ENCODE measurements around the gene FARS2.

Gene FARS2

GRCh38 chr6:5484692-5485091 lies 223.4 kb downstream of the FARS2 start:
- FAIRE-seq (no peak), DNase-seq (ENCODE audit: insufficient read length, low spot score) (no peak)
- no peak for TF ChIP-seq POLR2A (IDR thresholded peaks at IDR 0.05; ENCODE audit: low read depth, low read length)

GRCh38 chr6:5486214-5486613 lies 224.9 kb downstream of the FARS2 start:
- DNase-seq (ENCODE audit: insufficient read length, low spot score) (no peak), FAIRE-seq (no peak)
- TF ChIP-seq POLR2A (IDR thresholded peaks at IDR 0.05; ENCODE audit: low read depth, low read length): no peak

DNA sequence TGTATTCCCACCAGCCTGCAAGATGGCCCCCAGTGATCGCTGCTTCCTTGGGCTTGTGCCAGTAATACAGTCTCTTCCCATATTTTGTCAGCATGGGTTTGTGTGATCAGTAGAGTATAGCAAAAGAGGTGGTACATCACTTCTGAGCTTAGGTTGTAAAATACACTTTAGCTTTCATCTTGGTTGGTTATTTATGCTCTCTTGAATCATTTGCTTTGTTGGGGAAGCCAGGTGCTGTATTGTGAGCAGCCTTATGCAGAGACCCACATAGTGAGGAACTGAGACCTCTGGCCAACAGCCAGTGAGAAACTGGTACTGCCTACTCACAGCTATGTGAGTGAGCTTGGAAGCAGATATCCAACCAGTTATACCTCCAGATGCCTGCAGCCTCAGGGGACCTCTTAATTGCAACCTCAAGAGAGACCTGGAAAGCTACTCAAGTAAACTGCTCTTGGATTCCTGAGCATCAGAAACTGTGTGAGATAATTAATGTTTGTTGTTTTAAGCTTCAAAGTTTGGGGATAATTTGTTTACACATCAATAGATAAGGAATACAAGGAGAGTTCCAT lies 229.3 kb downstream of the FARS2 start:
- no peak for TF ChIP-seq POLR2A (IDR thresholded peaks at IDR 0.05; ENCODE audit: low read depth, low read length)
- FAIRE-seq (no peak), DNase-seq (ENCODE audit: insufficient read length, low spot score) (no peak)

DNA sequence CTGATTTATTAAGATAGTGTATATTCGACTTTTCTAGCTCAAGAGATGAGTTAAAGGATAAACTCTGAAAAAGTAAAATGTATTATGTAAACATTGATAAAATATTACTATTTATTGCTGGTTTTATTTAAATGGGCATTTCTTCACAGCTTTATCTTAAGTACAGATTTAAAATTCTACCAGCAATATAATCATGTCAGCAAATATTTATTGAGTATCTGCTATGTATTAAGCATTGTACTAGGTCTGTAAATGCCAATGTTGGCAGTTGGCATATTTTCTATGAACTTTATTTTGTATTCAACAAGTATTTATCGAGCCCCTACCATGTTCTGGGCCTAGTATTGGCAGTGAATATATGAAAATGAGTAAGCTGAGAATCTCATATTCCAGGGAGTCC lies 231.0 kb downstream of the FARS2 start:
- no peak for FAIRE-seq
- DNase-seq (ENCODE audit: insufficient read length, low spot score): no peak
- TF ChIP-seq POLR2A (IDR thresholded peaks at IDR 0.05; ENCODE audit: low read depth, low read length): no peak

- DNase-seq (ENCODE audit: insufficient read length, low spot score): no peak
- no peak for FAIRE-seq
- TF ChIP-seq POLR2A (IDR thresholded peaks at IDR 0.05; ENCODE audit: low read depth, low read length): no peak
These were observed 232.5 kb downstream of the FARS2 start for GRCh38 chr6:5493806-5494205.

GRCh38 chr6:5497896-5498578 lies 236.7 kb downstream of the FARS2 start:
- DNase-seq (ENCODE audit: insufficient read length, low spot score) (peak; percentile 30), FAIRE-seq (peak; percentile 89)
- no peak for TF ChIP-seq POLR2A (IDR thresholded peaks at IDR 0.05; ENCODE audit: low read depth, low read length)

DNA sequence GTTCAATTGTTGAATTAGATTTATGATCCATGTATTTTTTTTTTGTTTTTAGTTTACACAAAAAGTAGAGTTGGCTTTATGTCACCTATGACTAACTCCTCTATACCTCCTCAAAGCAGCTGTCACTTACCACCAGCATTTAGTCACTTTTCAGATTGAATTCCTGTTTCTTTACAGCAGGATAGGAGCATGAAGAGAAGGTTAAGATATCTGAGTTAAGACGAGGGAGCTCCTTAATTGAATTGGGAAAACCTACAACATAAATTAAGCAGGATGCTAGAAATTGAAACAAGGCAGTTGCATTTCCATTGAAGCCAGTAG lies 237.2 kb downstream of the FARS2 start:
- FAIRE-seq: no peak
- no peak for DNase-seq (ENCODE audit: insufficient read length, low spot score)

DNA sequence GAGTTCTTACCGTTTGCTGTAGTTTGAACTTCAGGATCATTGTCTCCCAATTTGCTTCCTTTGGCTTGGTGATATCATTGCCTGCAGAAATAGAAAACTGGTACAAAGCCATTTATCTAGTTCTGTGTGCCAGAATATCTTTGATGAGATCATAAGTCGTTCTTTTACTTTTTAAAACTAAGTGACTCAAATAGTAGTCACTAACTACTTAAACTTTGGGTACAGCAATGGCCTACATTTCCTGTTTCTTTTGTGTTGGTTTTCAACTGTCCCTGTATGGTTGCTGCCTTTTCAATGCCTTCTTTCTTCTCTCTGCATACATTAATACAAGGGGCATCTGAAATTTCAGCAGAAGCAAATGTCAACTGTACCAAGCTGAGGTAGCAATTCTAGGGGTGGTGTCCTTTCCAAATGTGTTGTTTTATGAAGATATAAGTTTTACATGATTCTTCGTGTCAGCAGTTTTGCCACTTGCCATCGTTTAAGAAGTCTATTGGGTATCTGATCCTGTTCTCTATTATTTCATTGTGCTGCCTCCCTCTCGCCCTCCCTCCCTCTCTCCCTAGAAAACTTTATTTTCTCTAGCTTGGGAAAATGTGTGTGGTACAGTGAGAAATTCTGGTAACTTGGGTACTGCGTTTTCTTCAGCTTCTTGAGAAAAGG lies 238.5 kb downstream of the FARS2 start:
- peak; percentile 10 for DNase-seq (ENCODE audit: insufficient read length, low spot score)
- no peak for TF ChIP-seq POLR2A (IDR thresholded peaks at IDR 0.05; ENCODE audit: low read depth, low read length)
- FAIRE-seq: peak; percentile 96

More for the DNA sequence above, 237.2 kb downstream of the FARS2 start:
- TF ChIP-seq POLR2A (IDR thresholded peaks at IDR 0.05; ENCODE audit: low read depth, low read length): no peak

DNA sequence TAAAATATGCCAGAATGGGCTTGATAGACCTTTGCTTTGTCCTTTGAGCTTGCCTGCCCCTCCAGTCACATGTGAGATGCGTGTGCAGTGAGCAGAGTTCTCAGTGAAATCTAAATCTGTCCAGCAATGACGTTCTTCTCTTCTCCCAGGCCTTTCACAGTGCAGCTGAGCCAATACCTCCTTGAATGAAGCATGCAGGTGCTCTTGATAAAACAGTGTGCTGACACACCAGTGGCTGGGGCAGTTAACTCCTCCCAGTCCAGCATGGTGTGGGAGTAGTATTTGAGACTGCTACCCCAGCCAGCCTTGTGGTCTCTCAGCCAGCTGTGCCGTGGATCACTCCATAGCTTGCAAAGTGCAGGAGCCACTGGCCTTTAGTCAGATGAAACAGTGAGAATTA lies 240.5 kb downstream of the FARS2 start:
- no peak for DNase-seq (ENCODE audit: insufficient read length, low spot score)
- no peak for FAIRE-seq
- no peak for TF ChIP-seq POLR2A (IDR thresholded peaks at IDR 0.05; ENCODE audit: low read depth, low read length)

GRCh38 chr6:5504078-5504477 lies 242.8 kb downstream of the FARS2 start:
- no peak for TF ChIP-seq POLR2A (IDR thresholded peaks at IDR 0.05; ENCODE audit: low read depth, low read length)
- no peak for DNase-seq (ENCODE audit: insufficient read length, low spot score)
- FAIRE-seq: no peak

DNA sequence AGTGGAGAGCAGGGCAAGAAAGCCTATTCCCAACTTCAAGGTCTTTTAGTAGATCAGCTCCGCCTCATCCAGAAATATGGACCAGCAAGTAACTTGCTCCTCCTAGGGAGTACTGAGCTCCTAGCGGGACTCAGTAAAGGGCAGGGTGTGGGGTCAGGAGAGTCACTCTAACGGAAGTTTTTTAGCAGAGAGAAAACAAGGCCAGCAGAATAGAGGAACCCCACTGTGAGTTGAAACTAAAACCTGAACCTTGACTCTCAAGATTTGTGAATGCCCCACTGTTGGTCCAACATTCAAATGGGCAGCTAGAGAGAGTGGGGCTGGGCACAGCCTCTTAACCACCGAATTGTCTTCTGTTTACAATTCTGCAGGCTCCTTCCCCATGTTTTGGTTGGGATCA lies 244.8 kb downstream of the FARS2 start:
- FAIRE-seq (no peak), DNase-seq (ENCODE audit: insufficient read length, low spot score) (no peak)
- TF ChIP-seq POLR2A (IDR thresholded peaks at IDR 0.05; ENCODE audit: low read depth, low read length): no peak

DNA sequence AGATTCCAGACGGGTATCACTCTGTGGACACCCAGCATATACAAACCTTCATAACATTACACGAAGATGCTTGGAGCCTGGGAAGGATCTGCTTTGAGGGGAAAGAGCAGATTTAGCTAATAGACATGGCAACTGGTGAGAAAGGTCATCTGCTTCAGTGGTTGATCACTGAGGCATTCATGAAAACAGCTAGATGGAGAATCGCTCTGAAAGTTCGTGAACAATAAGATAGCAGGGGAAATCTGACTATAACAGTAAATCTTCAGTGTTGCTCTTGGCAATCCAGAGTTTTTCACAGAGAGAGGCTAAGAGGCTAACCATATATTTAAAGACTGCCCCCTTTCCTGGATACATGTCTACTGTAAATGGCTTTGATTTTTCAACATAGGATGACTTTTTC lies 245.3 kb downstream of the FARS2 start:
- no peak for DNase-seq (ENCODE audit: insufficient read length, low spot score)
- FAIRE-seq: no peak

DNA sequence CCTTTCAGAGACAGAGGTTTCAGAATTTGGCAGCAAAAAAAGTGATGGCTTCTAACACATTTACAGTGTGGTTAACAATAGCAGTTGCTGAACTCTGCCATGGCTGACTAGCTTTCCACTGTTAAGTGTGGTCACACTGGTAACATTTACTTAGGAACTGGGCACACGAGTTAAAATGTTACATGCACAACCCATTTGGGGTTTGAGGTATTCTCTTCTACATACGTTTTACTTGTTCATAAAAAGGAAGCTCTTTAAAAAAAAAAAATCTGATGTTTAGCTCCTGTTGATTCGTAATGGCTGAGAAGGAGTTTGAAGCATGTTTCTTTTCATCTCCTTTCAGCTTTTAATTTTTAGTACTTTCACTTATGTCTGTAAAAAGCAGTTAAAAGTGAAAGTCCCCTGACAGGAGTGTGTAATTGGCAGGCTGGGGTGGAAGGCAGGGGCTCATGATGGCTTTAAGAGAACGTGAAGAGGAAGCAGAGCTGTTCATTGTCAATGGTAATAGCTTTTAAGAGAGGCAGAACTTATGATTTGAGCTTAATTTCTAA lies 245.9 kb downstream of the FARS2 start:
- TF ChIP-seq POLR2A (IDR thresholded peaks at IDR 0.05; ENCODE audit: low read depth, low read length): no peak
- FAIRE-seq (no peak), DNase-seq (ENCODE audit: insufficient read length, low spot score) (no peak)

More for the DNA sequence above, 245.3 kb downstream of the FARS2 start:
- no peak for TF ChIP-seq POLR2A (IDR thresholded peaks at IDR 0.05; ENCODE audit: low read depth, low read length)

DNA sequence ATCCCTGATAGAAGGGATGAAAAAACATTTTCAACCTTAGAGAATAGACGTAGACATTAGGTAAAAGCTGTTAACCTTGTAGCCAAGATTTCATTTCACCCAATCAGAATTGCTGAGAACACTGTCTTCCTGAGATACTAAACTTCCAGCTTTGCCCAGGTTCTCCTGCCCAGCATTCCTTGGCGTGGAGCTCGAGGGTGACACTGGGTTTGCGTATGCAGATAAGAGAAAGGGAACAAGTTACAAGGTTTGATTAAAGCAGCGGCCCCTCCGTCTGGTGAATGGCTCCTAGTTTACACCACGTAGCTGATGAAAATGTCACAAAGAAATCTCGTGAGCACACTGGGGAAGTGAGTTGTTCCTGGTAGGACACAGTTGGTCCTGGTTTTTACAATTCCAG lies 247.8 kb downstream of the FARS2 start:
- TF ChIP-seq POLR2A (IDR thresholded peaks at IDR 0.05; ENCODE audit: low read depth, low read length): no peak
- FAIRE-seq (no peak), DNase-seq (ENCODE audit: insufficient read length, low spot score) (no peak)
